Right forelimb (tissue), 1 donor: Measurements from ENCODE around the gene NR5A1.

ENCODE experiments used
- DNase-seq: peaks from one replicate; pipeline ENCODE4 v3.0.0-alpha.2; 2018

NR5A1 gene

DNA sequence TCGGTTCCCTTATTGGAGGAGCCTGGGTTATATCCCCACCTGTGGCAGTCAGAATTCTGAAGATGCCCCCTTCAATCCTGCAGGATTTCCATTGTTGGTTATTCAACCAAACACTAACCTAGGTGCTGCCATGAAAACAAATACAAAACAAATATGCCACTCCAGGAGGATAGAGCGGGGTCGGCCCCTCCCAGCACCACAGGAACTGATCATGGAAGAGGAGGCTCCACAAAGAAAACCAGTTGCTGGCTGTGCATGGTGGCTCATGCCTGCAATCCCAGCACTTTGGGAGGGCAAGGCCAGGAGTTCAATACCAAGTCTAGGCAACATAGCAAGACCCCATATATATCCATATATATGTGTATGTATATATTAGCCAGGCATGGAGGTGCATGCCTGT, 70.1 kb downstream of the NR5A1 start:
- no peak for DNase-seq

DNA sequence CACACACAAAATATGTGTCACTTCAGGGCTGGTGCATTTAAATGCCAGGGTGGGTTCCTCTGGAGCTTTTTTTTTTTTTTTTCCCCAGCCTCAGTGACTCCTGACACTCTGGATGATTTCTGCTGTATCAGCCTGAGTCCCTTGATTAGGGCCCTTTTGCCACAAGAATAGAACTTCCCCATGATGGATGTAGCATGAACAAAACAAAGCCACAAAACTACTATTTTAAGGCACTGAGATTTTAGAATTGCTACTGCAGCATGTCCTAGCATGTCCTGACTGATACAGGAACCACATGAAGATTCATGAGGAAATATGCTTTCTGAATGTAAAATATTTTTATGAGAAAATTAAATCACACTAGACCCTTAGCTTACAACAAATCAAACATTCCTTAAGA, 70.9 kb downstream of the NR5A1 start:
- DNase-seq = no peak
